ENCODE results near the gene TMEM30A.

The TMEM30A gene

DNA sequence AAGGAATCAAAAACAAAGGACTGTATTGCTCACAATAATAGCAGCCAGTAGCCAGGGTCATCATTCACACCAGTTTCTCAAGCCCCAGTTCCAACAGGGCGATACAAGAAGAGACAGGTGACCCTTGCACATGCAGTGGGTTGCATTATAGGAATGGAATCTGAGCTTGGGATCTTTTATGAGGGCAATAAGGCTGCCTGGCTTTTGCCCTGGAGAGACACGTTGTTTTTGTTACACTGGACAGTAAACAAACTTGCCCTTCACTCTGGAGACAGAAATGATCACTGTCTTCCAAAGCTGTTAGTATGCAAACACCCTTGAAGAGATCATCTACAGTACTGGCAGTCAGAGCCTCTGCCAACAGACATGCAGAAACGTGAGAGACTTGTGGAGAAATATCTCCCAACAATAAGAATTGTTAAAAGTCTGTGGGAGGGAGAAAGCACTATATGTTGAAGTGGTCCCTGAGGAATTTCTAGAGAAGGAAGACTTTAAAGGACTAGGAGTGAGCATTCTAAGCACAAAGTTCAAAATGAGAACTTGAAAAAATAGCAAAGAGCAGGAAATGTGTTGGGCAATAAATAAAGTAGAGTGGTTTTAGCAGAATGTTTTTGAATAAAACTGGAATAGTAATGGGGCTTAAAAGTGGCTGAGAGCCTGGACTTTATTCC is 72.5 kb downstream of the TMEM30A start:
- peak; percentile 72 for DNase-seq

DNA sequence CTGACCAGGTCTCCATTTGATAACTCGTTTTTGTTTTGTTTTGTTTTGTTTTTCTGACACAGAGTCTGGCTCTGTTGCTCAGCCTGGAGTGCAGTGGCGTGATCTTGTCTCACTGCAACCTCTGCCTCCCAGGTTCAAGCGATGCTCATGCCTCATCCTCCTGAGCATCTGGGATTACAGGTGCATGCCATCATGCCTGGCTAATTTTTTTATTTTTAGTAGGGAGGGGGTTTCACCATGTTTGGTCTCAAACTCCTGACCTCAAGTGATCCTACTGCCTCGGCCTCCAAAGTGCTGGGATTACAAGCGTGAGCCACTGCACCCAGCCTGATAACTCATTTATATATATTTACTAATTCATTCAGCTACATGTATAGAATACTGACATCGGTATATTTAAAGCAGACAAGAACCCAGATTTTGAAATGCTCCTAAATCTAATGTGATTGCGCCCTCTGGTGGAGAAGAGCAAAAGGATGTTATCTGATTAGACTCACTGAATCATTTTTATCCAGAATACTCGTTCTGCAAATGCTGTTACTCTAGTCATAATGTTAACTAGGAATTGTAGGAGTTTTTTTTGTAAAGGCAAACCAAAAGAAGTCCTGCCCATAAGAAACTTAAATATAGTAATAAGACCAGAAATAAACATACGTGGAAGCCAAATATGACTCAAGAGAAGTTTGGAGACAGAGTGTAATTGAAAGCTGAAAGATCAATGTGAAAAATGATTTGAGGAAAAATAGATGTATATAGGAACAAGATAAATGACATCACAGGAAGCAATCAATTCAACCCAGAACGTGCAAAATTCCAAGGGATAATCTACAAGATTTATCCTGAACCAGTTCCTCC is 73.5 kb downstream of the TMEM30A start:
- no peak for DNase-seq

DNA sequence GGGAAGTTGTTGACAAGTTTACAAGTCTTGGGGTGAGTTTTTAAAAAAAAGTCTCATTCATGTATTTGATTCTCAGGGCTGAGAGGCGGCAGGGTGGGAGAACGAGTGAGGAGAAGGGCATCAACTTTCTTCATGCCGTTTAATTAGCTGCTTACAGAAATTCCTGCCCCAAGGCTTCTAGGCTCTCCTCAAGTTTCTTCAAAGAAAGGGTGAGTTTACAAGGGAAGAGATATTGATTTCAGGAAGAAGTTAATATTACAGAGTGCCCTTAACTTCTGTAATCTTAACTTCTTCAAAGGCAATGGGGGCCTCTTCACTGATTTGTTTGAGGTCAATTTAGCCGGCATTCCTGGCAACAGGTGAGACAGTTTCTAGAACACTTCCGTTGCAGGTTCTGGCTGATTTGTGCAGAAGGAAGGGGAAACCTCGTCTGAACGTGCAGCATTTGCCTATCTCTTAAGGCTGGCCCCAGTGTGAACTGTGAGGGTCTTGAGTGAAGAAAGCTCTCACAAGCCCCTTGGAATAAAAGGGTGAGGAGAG is 75.3 kb downstream of the TMEM30A start:
- no peak for DNase-seq

- DNase-seq, result peak; percentile 93
Measured at GRCh38 chr6:75208298-75209183, 76.1 kb downstream of the TMEM30A start.

DNA sequence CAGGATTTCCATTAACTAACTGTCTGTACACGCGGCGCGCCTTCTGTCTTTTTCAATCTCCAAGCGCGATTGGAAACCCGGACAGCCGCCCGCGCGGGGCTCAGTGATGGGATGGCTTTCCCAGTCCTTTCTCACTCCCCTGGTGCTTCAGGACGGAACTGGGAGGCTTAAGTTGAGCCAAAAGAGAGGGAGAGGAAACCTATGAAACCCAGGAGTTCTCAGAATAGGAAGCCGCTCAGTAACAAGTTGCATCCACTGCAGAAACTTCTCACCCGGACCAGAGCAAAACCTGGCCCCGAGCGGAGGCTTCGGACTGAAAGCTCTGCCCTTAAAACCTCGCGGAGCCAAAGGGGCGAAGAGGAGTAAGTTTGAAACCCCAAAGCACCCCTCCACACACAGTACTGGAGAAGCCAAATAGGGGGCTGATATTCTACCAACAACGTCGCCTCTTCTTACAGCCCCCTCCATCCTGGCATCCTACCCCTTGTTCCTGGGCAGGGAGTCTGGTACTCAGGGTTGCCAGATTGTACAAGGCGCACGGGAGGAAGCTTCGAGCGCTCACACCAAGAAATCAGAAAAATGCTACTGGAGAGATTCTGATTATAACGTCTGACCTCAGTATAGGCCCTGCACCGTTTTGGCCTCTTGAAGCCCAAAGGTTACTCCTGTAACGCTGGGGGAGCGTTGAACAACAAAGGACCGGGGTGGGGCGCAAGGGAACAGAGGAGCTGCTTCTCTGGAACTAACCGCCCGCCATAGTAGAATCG is 77.8 kb downstream of the TMEM30A start:
- DNase-seq, result peak; percentile 63

GRCh38 chr6:75205776-75206575 is 78.6 kb downstream of the TMEM30A start, which contains the start of gene COL12A1:
COL12A1 (minus strand) TSS chr6:75206053; CDS start chr6:75202792, 3,261 bp downstream.
- DNase-seq, result peak; percentile 95

GRCh38 chr6:75204959-75205775 is 79.4 kb downstream of the TMEM30A start:
- peak; percentile 85 for DNase-seq

- peak; percentile 84 for DNase-seq
Measured at GRCh38 chr6:75204217-75204958, 80.2 kb downstream of the TMEM30A start.

DNA sequence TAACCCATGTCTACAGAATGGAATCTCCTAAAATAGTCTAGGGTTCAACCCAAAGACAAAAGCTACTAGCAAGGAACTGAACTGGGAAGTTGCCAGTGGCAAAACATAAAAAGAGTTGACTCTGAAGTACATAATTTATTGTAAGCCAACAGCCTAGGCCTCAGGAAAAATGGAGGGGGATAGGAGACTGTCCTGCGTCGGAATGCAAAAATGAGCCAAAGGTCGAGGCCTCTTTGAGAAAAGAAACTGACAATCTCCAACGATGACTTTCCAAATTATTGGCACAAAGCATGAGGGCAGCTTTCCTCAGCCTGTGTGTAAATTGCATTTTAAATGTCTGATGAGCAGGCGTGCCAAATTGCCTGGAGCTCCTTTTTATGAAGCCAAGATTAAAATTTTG is 80.9 kb downstream of the TMEM30A start:
- no peak for DNase-seq
